Cardiac septum (tissue), 1 donor: ENCODE results near the gene DGKB. TPM values are rescaled to one million over a fixed set of nuclear protein-coding genes. Genes with fewer than 3 reads are reported as not detected.

ENCODE experiments used
- DNase-seq: peaks from one replicate; pipeline ENCODE4 v3.0.0-alpha.2; 2020; ENCODE audit warnings: low spot score
- intact Hi-C: fragments of 100-400 bp; cut with DNase I; formaldehyde crosslinking; loops from one replicate; pipeline ENCODE4 v1.14.0; 2022
- total RNA-seq: library from RNA; stranded (reverse); fragmentation: NEBNext Ultra II Directional; extraction: Animal tissue kit (Norgen Biotek cat#: 25700); gene quantifications from one replicate; pipeline ENCODE4 v1.2.1, GENCODE V29; 2021
- donor health status: DM: no; HTN: no; CAD: no.

Gene DGKB
- total RNA-seq, 1 donor from 2014 or later = 0.75 TPM

DNA sequence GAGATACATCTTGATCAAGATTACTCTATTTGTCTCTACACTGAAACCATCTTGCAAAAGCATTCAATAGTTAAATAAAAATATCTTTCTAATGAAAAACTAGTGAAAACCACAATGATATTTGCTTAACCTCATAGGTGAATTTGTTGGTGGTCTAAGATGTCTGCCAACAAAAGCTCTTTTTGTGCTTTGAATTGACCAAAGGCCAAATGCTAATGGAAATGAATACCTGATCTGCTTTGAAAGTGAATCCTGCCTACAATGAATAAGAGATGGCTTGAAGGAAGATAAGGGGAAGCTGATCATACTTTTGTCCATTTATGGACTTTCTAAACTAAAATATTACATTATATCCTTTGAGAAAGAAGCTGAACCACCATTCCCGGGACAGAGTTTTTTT, 684.2 kb downstream of the DGKB start:
- no peak for DNase-seq
- intact Hi-C loops = loop anchor here (10.0 kb wide), 1 partner anchor 196 kb away; no protein-coding TSS in a partner anchor

DNA sequence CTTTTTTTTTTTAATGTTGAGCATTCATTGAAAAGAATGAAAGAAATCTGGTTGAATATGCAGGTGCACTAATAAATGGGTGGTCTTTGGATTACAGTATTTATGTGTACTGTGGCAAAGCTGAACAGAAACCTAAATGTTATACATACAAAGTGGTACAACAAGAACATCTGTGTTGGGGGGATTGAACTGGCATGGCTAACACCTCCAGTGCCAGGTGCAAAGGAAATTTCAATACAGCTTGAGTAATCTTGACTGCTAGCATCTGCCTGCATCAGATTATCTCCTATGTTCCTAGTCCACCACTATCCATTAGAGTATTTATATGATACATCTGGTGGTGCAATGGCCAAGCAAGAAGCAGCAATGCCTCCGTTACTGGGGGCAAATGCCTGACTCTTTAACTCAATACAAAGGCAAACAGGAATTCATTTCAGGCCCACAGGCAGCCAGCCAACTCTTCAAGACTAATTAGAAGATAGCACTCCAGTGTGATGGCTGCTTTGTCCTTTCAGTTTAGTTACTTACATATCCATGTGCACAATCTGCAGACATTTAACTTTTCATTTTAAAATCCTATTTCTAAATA, 692.6 kb downstream of the DGKB start:
- intact Hi-C loops = loop anchor here (5.0 to 10.0 kb wide), 2 partner anchors 205 to 218 kb away; no protein-coding TSS in a partner anchor
- DNase-seq = no peak

GRCh38 chr7:14207711-14208110, 694.8 kb downstream of the DGKB start:
- intact Hi-C loops = loop anchor here (5.0 kb wide), 1 partner anchor 215 kb away; no protein-coding TSS in a partner anchor
- no peak for DNase-seq

DNA sequence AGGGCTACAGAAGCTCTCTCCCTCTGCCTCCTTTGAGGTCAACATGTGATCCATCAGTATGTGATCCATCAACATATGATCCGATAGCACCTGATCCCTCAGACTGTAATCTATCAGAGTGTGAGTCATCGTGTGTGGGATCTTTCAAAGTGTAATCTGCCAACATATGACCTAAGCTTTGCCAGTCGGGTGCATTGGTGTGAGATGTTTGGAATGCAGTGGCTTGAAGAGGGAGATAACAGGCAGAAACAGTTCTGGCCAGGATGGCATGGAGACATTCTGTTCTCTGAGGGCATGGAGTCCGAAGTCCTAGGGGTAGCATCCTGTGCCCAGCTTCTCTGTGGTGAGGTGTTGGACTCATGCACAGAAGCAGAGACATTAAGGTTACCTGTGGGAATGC, 695.4 kb downstream of the DGKB start:
- DNase-seq = no peak
- intact Hi-C loops = loop anchor here (5.0 kb wide), 1 partner anchor 215 kb away; no protein-coding TSS in a partner anchor

- no peak for DNase-seq
- intact Hi-C loops = loop anchor here (5.0 kb wide), 1 partner anchor 214 kb away; no protein-coding TSS in a partner anchor
Measured at GRCh38 chr7:14206121-14206520, 696.4 kb downstream of the DGKB start.

DNA sequence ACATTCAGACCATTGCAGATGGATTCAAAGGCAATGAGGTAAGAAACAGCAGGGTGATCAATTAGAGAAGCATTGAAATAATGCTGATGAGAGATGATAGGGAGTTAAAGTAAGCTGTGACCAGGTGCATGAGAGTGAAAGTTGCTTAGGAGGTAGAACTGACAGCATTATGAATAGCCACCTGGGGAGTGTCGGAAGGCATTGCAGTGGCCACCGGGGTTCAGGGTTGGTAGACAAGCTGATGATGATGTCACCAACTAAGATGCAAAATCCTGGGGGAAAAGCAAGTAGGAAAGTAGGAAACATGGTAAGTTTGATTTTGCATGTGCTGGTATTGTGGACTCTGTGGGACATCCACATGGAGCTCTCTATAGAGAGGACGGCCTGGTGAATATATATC, 701.2 kb downstream of the DGKB start:
- DNase-seq = no peak
- intact Hi-C loops = no loop called here

- intact Hi-C loops = no loop called here
- no peak for DNase-seq
Measured at GRCh38 chr7:14199336-14199735, 703.2 kb downstream of the DGKB start.

GRCh38 chr7:14197280-14197679, 705.3 kb downstream of the DGKB start:
- no peak for DNase-seq

GRCh38 chr7:14196555-14196954, 706.0 kb downstream of the DGKB start:
- intact Hi-C loops = no loop called here
- DNase-seq = no peak

More at GRCh38 chr7:14197280-14197679, 705.3 kb downstream of the DGKB start:
- intact Hi-C loops = no loop called here

GRCh38 chr7:14195871-14196270, 706.7 kb downstream of the DGKB start:
- no peak for DNase-seq
- intact Hi-C loops = no loop called here

- intact Hi-C loops = no loop called here
- no peak for DNase-seq
Measured at GRCh38 chr7:14195079-14195478, 707.5 kb downstream of the DGKB start.

- DNase-seq = no peak
- intact Hi-C loops = no loop called here
Measured at GRCh38 chr7:14191686-14192098, 710.9 kb downstream of the DGKB start.

GRCh38 chr7:14184292-14184864, 718.2 kb downstream of the DGKB start:
- intact Hi-C loops = no loop called here
- DNase-seq = no peak

DNA sequence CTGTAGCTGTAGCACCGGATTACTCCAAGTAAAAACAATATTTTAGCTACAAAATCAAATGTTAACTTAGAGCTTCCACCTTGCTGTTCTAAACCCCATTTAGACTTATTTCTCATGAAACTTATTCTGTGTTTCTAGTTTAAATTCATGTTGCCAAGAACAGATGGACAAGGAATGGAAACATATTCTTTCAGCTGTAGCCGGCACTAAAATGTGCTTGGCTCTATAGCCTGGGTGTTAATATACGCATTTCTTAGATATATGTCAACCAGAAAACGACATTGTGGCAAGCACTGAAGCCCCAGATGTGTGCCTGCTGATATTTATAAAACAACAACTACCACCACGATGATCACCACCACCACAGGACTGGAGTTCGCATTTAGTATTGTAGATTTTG, 722.8 kb downstream of the DGKB start:
- intact Hi-C loops = no loop called here
- DNase-seq = no peak

DNA sequence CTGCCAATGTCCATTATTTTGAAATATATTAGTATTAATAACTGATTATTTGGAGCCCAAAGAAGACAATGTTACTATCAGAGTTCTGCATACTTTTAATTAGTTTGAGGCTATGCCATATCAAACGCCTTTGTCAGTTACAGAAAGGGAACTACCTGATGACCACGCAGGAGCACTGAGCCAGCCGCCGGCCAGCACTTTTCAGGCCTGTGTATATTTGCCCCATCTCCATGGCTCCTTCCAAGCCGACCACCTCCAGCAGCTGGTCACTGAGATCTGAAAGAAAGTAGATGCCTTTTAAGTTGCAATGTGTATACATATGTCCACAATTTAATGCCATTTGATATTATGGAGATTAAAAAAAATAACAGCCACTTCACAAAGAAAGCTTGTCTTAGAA, 724.7 kb downstream of the DGKB start:
- intact Hi-C loops = no loop called here

GRCh38 chr7:14170872-14171271, 731.7 kb downstream of the DGKB start:
- no peak for DNase-seq
- intact Hi-C loops = no loop called here

More for the DNA sequence above, 724.7 kb downstream of the DGKB start:
- no peak for DNase-seq

- DNase-seq = no peak
- intact Hi-C loops = no loop called here
Measured at GRCh38 chr7:14158111-14158510, 744.4 kb downstream of the DGKB start.

GRCh38 chr7:14156436-14156835, 746.1 kb downstream of the DGKB start:
- intact Hi-C loops = no loop called here
- no peak for DNase-seq

- intact Hi-C loops = no loop called here
- no peak for DNase-seq
Measured at GRCh38 chr7:14148974-14149373, 753.6 kb downstream of the DGKB start.

DNA sequence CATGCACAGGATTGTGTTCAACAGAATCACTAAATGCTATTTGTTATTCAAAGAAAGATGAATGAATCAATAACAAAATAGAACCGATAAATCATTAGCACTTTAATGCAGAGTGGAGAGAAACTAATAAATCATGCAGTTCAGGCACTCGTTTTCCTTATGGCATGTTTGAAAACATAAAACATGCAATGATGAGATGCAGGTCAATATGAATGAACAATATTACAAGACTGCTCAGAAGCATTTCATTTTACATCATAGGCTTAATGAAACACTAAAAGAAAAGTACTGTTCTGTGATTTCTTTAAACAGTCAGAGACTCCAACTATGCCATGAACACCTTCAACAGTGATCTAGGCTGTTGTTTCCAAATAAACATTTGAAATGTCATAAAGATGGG, 755.0 kb downstream of the DGKB start:
- DNase-seq = no peak
- intact Hi-C loops = no loop called here

- no peak for DNase-seq
- intact Hi-C loops = no loop called here
Measured at GRCh38 chr7:14144538-14144937, 758.0 kb downstream of the DGKB start.
